Fibroblast of lung (primary cell): ENCODE results near the gene PI16. TPM values are rescaled to one million over a fixed set of nuclear protein-coding genes. Genes with fewer than 3 reads are reported as not detected.

ENCODE experiments used
- DNase-seq, 2 donors: peaks; one replicate each; pipeline versions ENCODE4 v3.0.0 to v3.0.0-alpha.2; 2010; ENCODE audit warnings: low read depth in 2 of 2
- H2AFZ ChIP-seq: 2 replicates; pipeline ENCODE4 v1.5.1; 2012; ENCODE audit warnings: low read length, control low read depth, inconsistent platforms
- H3K27ac ChIP-seq: 2 replicates; pipeline ENCODE4 v1.5.1; 2011; ENCODE audit warnings: low read length, control low read depth; ENCODE audit not compliant: insufficient read depth
- H3K27me3 ChIP-seq: 2 replicates; pipeline ENCODE4 v1.5.1; 2011; ENCODE audit warnings: mild to moderate bottlenecking, low read length; ENCODE audit not compliant: control insufficient read depth, insufficient read depth
- H3K36me3 ChIP-seq: 2 replicates; pipeline ENCODE4 v1.5.1; 2011; ENCODE audit warnings: low read length; ENCODE audit not compliant: control insufficient read depth, insufficient read depth
- H3K4me1 ChIP-seq: 2 replicates; pipeline ENCODE4 v1.5.1; 2011; ENCODE audit warnings: low read length; ENCODE audit not compliant: control insufficient read depth, insufficient read depth; ENCODE audit errors: extremely low read depth
- H3K4me2 ChIP-seq: 2 replicates; pipeline ENCODE4 v1.5.1; 2011; ENCODE audit warnings: low read length, control low read depth; ENCODE audit not compliant: insufficient read depth; ENCODE audit errors: extremely low read depth
- H3K4me3 ChIP-seq, 4 experiments: fragments of 200-600 bp in 1 of 4; sonication (generic) in 1 of 4; replicated peaks in 1 of 4; 2 replicates each; pipeline ENCODE4 v1.5.1; 2011 to 2016; ENCODE audit warnings: low read length in 4 of 4, low read depth in 3 of 4, mild to moderate bottlenecking in 3 of 4, control low read depth in 2 of 4, inconsistent platforms in 1 of 4, mixed read lengths in 1 of 4; ENCODE audit not compliant: insufficient read depth in 1 of 4; ENCODE audit errors: control extremely low read depth in 1 of 4
- H3K79me2 ChIP-seq: 2 replicates; pipeline ENCODE4 v1.5.1; 2012; ENCODE audit warnings: mild to moderate bottlenecking, low read length, inconsistent platforms; ENCODE audit not compliant: control insufficient read depth, insufficient read depth
- H3K9ac ChIP-seq: 2 replicates; pipeline ENCODE4 v1.5.1; 2011; ENCODE audit warnings: mild to moderate bottlenecking, low read length, control low read depth; ENCODE audit not compliant: insufficient read depth
- H3K9me3 ChIP-seq: 2 replicates; pipeline ENCODE4 v1.5.1; 2012; ENCODE audit warnings: low read depth, low read length; ENCODE audit not compliant: control insufficient read depth, insufficient read depth
- H4K20me1 ChIP-seq: 2 replicates; pipeline ENCODE4 v1.5.1; 2011; ENCODE audit warnings: low read length; ENCODE audit not compliant: control insufficient read depth, insufficient read depth; ENCODE audit errors: extremely low read depth
- CTCF ChIP-seq, 2 donors: IDR thresholded peaks in 1 of 2; conservative IDR thresholded peaks in 1 of 2; 1 replicate in 1 of 2; 2 replicates in 1 of 2; pipeline ENCODE4 v1.5.1; 2011 to 2012; ENCODE audit warnings: low read length in 2 of 2, control low read depth in 1 of 2, inconsistent platforms in 1 of 2, low read depth in 1 of 2, mild to moderate bottlenecking in 1 of 2
- EZH2 ChIP-seq: IDR thresholded peaks from 2 replicates; pipeline ENCODE4 v1.5.1; 2012; ENCODE audit warnings: low read length, control low read depth, mild to moderate bottlenecking; ENCODE audit errors: missing control alignments
- polyA plus RNA-seq, 2 donors: library from polyadenylated mRNA; depleted of rRNA in 1 of 2; stranded (reverse) in 1 of 2; unstranded in 1 of 2; fragments of >200 nt; gene quantifications; 2 replicates each; pipeline ENCODE4 v1.2.1, GENCODE V29; 2011 to 2012; ENCODE audit warnings: missing spikeins in 1 of 2
- total RNA-seq: library from RNA; depleted of rRNA; stranded (reverse); fragments of >200 nt; gene quantifications from 2 replicates; pipeline ENCODE4 v1.2.1, GENCODE V29; 2014

PI16 gene
- total and polyA plus RNA-seq, 2 donors (not counting 1 experiment from before 2014, with no cell fraction given): 0.09 TPM; not detected in 1

DNA sequence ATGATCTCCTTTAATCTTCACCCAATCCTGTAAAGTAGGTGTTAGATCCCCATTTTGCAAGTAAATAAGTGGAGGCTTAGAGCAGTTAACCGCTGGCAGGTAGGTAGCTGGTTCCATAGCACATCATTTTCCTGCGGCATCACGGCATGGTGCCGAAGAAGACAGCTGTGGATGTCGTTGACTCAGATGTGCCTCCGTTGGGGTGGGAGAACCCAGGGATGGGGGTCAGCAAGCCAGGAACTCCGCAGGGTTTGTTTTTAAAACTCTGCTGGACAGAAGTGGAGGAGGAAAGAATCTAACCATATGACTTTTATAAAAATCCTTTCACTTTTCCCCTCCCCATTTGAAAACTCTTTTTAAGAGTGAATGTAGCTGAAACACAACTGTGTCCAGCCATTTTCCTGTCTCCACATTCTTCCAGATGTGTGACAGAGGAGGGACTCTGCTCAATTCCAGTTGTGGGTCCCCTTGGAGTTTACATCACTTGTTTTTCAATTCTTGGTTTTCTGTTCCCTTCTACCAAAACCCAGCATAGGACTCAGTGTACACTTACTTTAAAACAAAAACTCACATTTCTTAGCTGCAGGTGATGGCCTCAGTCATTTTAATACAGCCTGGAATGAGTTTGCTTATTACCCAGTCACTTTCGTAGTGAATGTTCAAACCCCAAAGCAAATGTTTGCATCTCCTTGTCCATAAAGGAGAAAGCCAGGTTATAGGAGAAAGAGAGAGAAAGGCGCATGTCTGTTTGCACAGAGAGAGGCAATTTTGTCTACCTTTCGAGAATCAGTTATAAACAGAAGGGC is 27.6 kb upstream of the PI16 start:
- H3K4me3 ChIP-seq: no peak overlapping the region
- H4K20me1 ChIP-seq: no peaks in the 10 kb centered on the region
- no peak overlapping the region for H3K27ac ChIP-seq
- H3K9me3 ChIP-seq: no peaks in the 10 kb centered on the region
- H3K79me2 ChIP-seq: no peaks in the 10 kb centered on the region
- no peak overlapping the region for H3K9ac ChIP-seq
- H3K4me1 ChIP-seq: peaks cover 16% of the 10 kb centered on the region
- peaks cover 6% of the 10 kb centered on the region for H3K36me3 ChIP-seq
- H3K4me2 ChIP-seq: no peak overlapping the region
- no peaks in the 10 kb centered on the region for H3K27me3 ChIP-seq
- H2AFZ ChIP-seq: no peak overlapping the region
- DNase-seq: no peak
- TF ChIP-seq EZH2 (no peak), CTCF (conservative IDR thresholded peaks at IDR 0.05 in 1 of 2, IDR thresholded peaks at IDR 0.05 in 1 of 2; ENCODE audit: low read depth in 1 of 2, low read length in 2 of 2) (no peak)

- Histone ChIP-seq H3K79me2 (no peaks in the 10 kb centered on the region), H3K27ac (no peak overlapping the region), H3K9me3 (no peaks in the 10 kb centered on the region), H3K4me1 (peaks cover 16% of the 10 kb centered on the region), H3K27me3 (no peaks in the 10 kb centered on the region), H3K4me2 (peak overlapping the region; percentile 33), H3K4me3 (no peak overlapping the region), H4K20me1 (no peaks in the 10 kb centered on the region), H3K36me3 (peaks cover 6% of the 10 kb centered on the region), H2AFZ (no peak overlapping the region), H3K9ac (no peak overlapping the region)
- DNase-seq: peak in 1 of 2 donors; percentile 43
- TF ChIP-seq CTCF (conservative IDR thresholded peaks at IDR 0.05 in 1 of 2, IDR thresholded peaks at IDR 0.05 in 1 of 2; ENCODE audit: low read depth in 1 of 2, low read length in 2 of 2) (no peak), EZH2 (no peak)
These were observed 26.6 kb upstream of the PI16 start for GRCh38 chr6:36927691-36928546.

- TF ChIP-seq CTCF (conservative IDR thresholded peaks at IDR 0.05 in 1 of 2, IDR thresholded peaks at IDR 0.05 in 1 of 2; ENCODE audit: low read depth in 1 of 2, low read length in 2 of 2): no peak
- no peak for TF ChIP-seq EZH2
- Histone ChIP-seq H3K4me2 (no peak overlapping the region), H3K9me3 (no peaks in the 10 kb centered on the region), H3K27ac (no peak overlapping the region), H3K79me2 (no peaks in the 10 kb centered on the region), H3K9ac (no peak overlapping the region), H3K4me3 (no peak overlapping the region), H2AFZ (no peak overlapping the region), H3K27me3 (no peaks in the 10 kb centered on the region), H4K20me1 (no peaks in the 10 kb centered on the region), H3K36me3 (peaks cover 4% of the 10 kb centered on the region), H3K4me1 (peaks cover 16% of the 10 kb centered on the region)
- DNase-seq: no peak
These were observed 26.0 kb upstream of the PI16 start for GRCh38 chr6:36928547-36928918.
